Neural cell (in vitro differentiated cells): ENCODE measurements around the gene FILIP1.

Experiments
- EP300 ChIP-seq: fragments of 450-650 bp; conservative IDR thresholded peaks from 2 replicates; pipeline ENCODE4 v1.6.1; 2014; ENCODE audit warnings: antibody characterized with exemption, mild to moderate bottlenecking, moderate library complexity; ENCODE audit not compliant: poor library complexity, severe bottlenecking
- RAD21 ChIP-seq: fragments of 450-650 bp; conservative IDR thresholded peaks from 2 replicates; pipeline ENCODE4 v1.6.1; 2014; ENCODE audit warnings: antibody characterized with exemption, mild to moderate bottlenecking, moderate library complexity

GRCh38 chr6:75386050-75386770, 107.4 kb downstream of the FILIP1 start:
- TF ChIP-seq EP300, result no peak
- no peak for TF ChIP-seq RAD21
